GM23338 (cell line): ENCODE data around the gene PABPN1. TPM values are rescaled to one million over a fixed set of nuclear protein-coding genes. Genes with fewer than 3 reads are reported as not detected.

ENCODE experiments used
- ATAC-seq: fragments of 200-7000 bp; cut with Tn5 transposase; 3 replicates; pipeline ENCODE4 v1.9.1; 2020
- DNase-seq: peaks from one replicate; pipeline ENCODE4 v3.0.0-alpha.2; 2015; ENCODE audit warnings: low spot score
- H2AFZ ChIP-seq: fragments of 200-600 bp; sonication (generic); 2 replicates; pipeline ENCODE4 v1.8.0; 2016; ENCODE audit warnings: antibody characterized with exemption, mild to moderate bottlenecking, moderate library complexity
- H3F3A ChIP-seq: fragments of 200-600 bp; sonication (generic); replicated peaks from 2 replicates; pipeline ENCODE4 v1.8.0; 2017; ENCODE audit warnings: antibody characterized with exemption, mixed run types, low read depth
- H3K27ac ChIP-seq: fragments of 200-600 bp; sonication (generic); 2 replicates; pipeline ENCODE4 v1.6.1; 2016; ENCODE audit warnings: low read depth
- H3K27me3 ChIP-seq: fragments of 200-600 bp; sonication (generic); 2 replicates; pipeline ENCODE4 v1.8.0; 2016; ENCODE audit warnings: mild to moderate bottlenecking, mixed run types, moderate library complexity; ENCODE audit not compliant: insufficient read depth
- H3K36me3 ChIP-seq: fragments of 200-600 bp; sonication (generic); 2 replicates; pipeline ENCODE4 v1.8.0; 2016; ENCODE audit warnings: mild to moderate bottlenecking; ENCODE audit not compliant: insufficient read depth
- H3K4me1 ChIP-seq: fragments of 200-600 bp; sonication (generic); 2 replicates; pipeline ENCODE4 v1.8.0; 2016; ENCODE audit warnings: mild to moderate bottlenecking, moderate library complexity; ENCODE audit not compliant: insufficient read depth
- H3K4me2 ChIP-seq: fragments of 200-600 bp; sonication (generic); 2 replicates; pipeline ENCODE4 v1.7.1; 2017; ENCODE audit warnings: mixed run types
- H3K4me3 ChIP-seq: fragments of 200-600 bp; sonication (generic); 2 replicates; pipeline ENCODE4 v1.6.1; 2016; ENCODE audit warnings: mixed run types
- H3K79me2 ChIP-seq: fragments of 200-600 bp; sonication (generic); replicated peaks from 2 replicates; pipeline ENCODE4 v1.8.0; 2017; ENCODE audit warnings: mild to moderate bottlenecking; ENCODE audit not compliant: insufficient read depth
- H3K9me2 ChIP-seq: fragments of 200-600 bp; sonication (generic); 2 replicates; pipeline ENCODE4 v1.8.0; 2017; ENCODE audit not compliant: insufficient read depth
- H4K20me1 ChIP-seq: fragments of 200-600 bp; sonication (generic); replicated peaks from 2 replicates; pipeline ENCODE4 v1.8.0; 2017; ENCODE audit warnings: mild to moderate bottlenecking; ENCODE audit not compliant: insufficient read depth
- H3K27ac Mint-ChIP-seq: 2 replicates; pipeline ENCODE4 v1.8.0; 2020; ENCODE audit warnings: inconsistent platforms, mild to moderate bottlenecking, moderate library complexity, mixed read lengths
- H3K27me3 Mint-ChIP-seq: 3 replicates; pipeline ENCODE4 v1.8.0; 2022; ENCODE audit warnings: low read depth, mild to moderate bottlenecking, moderate library complexity, mixed read lengths, inconsistent platforms; ENCODE audit not compliant: insufficient read depth, poor library complexity
- H3K36me3 Mint-ChIP-seq: 3 replicates; pipeline ENCODE4 v1.8.0; 2021; ENCODE audit warnings: low read depth, mild to moderate bottlenecking, inconsistent platforms, moderate library complexity, mixed read lengths
- H3K4me1 Mint-ChIP-seq: 3 replicates; pipeline ENCODE4 v1.8.0; 2020; ENCODE audit warnings: mild to moderate bottlenecking, inconsistent platforms, mixed read lengths
- H3K4me3 Mint-ChIP-seq: 3 replicates; pipeline ENCODE4 v1.8.0; 2021; ENCODE audit warnings: moderate library complexity, mild to moderate bottlenecking, inconsistent platforms, mixed read lengths
- H3K9me3 Mint-ChIP-seq: 3 replicates; pipeline ENCODE4 v1.8.0; 2020; ENCODE audit warnings: moderate library complexity, mild to moderate bottlenecking, inconsistent platforms, mixed read lengths
- CREB1 ChIP-seq: fragments of 250-450 bp; sonication (Bioruptor Pico); IDR thresholded peaks from 2 replicates; pipeline ENCODE4 v1.5.0; 2020; ENCODE audit warnings: low read depth, mild to moderate bottlenecking, moderate library complexity
- EZH2 ChIP-seq: fragments of 200-600 bp; sonication (generic); IDR thresholded peaks from one replicate; pipeline ENCODE4 v1.8.0; 2017; ENCODE audit warnings: antibody characterized with exemption, mild to moderate bottlenecking, low read depth; ENCODE audit not compliant: unreplicated experiment
- NANOG ChIP-seq: IDR thresholded peaks from 2 replicates; pipeline ENCODE4 v1.6.1; 2016; ENCODE audit warnings: antibody characterized with exemption, borderline replicate concordance
- POLR2AphosphoS5 ChIP-seq: IDR thresholded peaks from 2 replicates; pipeline ENCODE4 v1.6.1; 2016; ENCODE audit warnings: antibody characterized with exemption, low read depth
- STAT1 ChIP-seq: IDR thresholded peaks from one replicate; pipeline ENCODE4 v1.6.1; 2016; ENCODE audit warnings: antibody characterized with exemption; ENCODE audit not compliant: unreplicated experiment
- ZNF331 ChIP-seq: fragments of 250-450 bp; sonication (Bioruptor Pico); IDR thresholded peaks from 2 replicates; pipeline ENCODE4 v1.5.0; 2020; ENCODE audit warnings: low read depth, mild to moderate bottlenecking, moderate library complexity
- polyA plus RNA-seq: library from polyadenylated mRNA; unstranded; fragments of >200 nt; fragmentation: Nextera tagmentation; extraction: Ambion mirVana; gene quantifications from 2 replicates; pipeline ENCODE4 v1.2.1, GENCODE V29; 2016
- total RNA-seq: library from RNA; depleted of rRNA; stranded (reverse); fragments of >200 nt; shearing (Covaris generic); gene quantifications from 2 replicates; pipeline ENCODE4 v1.2.3, GENCODE V29; 2014
- TF ChIP-seq, protein P1 (sequence below): fragments of 250-450 bp; sonication (Bioruptor Pico); IDR thresholded peaks from 2 replicates; pipeline ENCODE4 v1.5.0; 2020; ENCODE audit warnings: mild to moderate bottlenecking, moderate library complexity

PABPN1 gene
- total and polyA plus RNA-seq, 2 experiments from 2014 or later: 116 to 342 TPM

DNA sequence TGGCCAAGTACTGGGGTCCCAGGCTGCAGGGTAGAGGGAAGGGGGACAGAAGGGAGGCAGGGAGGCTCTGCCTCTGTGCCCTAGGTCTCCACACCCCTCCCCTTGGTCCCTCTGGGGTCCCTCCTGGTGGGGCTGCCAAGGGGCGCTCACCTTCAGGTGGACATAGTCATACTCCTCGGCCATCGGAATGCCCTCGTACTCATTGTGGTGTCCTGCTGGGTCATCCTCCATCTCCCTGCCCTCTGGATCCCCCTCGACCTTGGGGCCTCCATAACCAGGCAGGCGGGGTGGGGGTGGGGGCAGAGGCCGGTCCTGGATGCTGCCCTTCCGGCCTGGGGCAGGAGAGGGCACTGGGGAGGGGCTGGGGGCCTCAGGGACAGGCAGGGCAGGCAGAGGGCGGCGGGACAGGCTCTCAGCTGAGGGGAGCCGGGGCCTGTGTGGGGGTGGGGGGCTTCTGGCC, 37.9 kb downstream of the PABPN1 start:
- H3K27ac Mint-ChIP-seq: no peak overlapping the region
- no peak overlapping the region for H2AFZ ChIP-seq
- H3K27me3 ChIP-seq: peaks cover 17% of the 10 kb centered on the region
- no peaks in the 10 kb centered on the region for H3K9me2 ChIP-seq
- no peak for DNase-seq
- no peaks in the 10 kb centered on the region for H3K36me3 ChIP-seq
- H3K36me3 Mint-ChIP-seq: peaks cover 33% of the 10 kb centered on the region
- H3K4me2 ChIP-seq: no peak overlapping the region
- peaks cover 14% of the 10 kb centered on the region for H3K27me3 Mint-ChIP-seq
- H3K4me3 Mint-ChIP-seq: no peak overlapping the region
- peaks cover 30% of the 10 kb centered on the region for H3K4me1 Mint-ChIP-seq
- no peaks in the 10 kb centered on the region; the same call in 2 of the 3 replicates for H3K9me3 Mint-ChIP-seq
- H3K4me3 ChIP-seq: no peak overlapping the region
- H3K27ac ChIP-seq: no peak overlapping the region
- TF ChIP-seq EZH2 (no peak), ZNF331 (no peak), POLR2AphosphoS5 (no peak), STAT1 (no peak), CREB1 (CRISPR knock-in tag) (no peak), NANOG (no peak)
- TF ChIP-seq, protein P1, sequence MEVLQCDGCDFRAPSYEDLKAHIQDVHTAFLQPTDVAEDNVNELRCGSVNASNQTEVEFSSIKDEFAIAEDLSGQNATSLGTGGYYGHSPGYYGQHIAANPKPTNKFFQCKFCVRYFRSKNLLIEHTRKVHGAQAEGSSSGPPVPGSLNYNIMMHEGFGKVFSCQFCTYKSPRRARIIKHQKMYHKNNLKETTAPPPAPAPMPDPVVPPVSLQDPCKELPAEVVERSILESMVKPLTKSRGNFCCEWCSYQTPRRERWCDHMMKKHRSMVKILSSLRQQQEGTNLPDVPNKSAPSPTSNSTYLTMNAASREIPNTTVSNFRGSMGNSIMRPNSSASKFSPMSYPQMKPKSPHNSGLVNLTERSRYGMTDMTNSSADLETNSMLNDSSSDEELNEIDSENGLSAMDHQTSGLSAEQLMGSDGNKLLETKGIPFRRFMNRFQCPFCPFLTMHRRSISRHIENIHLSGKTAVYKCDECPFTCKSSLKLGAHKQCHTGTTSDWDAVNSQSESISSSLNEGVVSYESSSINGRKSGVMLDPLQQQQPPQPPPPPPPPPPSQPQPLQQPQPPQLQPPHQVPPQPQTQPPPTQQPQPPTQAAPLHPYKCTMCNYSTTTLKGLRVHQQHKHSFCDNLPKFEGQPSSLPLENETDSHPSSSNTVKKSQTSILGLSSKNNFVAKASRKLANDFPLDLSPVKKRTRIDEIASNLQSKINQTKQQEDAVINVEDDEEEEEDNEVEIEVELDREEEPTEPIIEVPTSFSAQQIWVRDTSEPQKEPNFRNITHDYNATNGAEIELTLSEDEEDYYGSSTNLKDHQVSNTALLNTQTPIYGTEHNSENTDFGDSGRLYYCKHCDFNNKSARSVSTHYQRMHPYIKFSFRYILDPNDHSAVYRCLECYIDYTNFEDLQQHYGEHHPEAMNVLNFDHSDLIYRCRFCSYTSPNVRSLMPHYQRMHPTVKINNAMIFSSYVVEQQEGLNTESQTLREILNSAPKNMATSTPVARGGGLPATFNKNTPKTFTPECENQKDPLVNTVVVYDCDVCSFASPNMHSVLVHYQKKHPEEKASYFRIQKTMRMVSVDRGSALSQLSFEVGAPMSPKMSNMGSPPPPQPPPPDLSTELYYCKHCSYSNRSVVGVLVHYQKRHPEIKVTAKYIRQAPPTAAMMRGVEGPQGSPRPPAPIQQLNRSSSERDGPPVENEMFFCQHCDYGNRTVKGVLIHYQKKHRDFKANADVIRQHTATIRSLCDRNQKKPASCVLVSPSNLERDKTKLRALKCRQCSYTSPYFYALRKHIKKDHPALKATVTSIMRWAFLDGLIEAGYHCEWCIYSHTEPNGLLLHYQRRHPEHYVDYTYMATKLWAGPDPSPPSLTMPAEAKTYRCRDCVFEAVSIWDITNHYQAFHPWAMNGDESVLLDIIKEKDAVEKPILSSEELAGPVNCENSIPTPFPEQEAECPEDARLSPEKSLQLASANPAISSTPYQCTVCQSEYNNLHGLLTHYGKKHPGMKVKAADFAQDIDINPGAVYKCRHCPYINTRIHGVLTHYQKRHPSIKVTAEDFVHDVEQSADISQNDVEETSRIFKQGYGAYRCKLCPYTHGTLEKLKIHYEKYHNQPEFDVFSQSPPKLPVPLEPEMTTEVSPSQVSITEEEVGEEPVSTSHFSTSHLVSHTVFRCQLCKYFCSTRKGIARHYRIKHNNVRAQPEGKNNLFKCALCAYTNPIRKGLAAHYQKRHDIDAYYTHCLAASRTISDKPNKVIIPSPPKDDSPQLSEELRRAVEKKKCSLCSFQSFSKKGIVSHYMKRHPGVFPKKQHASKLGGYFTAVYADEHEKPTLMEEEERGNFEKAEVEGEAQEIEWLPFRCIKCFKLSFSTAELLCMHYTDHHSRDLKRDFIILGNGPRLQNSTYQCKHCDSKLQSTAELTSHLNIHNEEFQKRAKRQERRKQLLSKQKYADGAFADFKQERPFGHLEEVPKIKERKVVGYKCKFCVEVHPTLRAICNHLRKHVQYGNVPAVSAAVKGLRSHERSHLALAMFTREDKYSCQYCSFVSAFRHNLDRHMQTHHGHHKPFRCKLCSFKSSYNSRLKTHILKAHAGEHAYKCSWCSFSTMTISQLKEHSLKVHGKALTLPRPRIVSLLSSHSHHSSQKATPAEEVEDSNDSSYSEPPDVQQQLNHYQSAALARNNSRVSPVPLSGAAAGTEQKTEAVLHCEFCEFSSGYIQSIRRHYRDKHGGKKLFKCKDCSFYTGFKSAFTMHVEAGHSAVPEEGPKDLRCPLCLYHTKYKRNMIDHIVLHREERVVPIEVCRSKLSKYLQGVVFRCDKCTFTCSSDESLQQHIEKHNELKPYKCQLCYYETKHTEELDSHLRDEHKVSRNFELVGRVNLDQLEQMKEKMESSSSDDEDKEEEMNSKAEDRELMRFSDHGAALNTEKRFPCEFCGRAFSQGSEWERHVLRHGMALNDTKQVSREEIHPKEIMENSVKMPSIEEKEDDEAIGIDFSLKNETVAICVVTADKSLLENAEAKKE (CRISPR knock-in tag): no peak
- H4K20me1 ChIP-seq: peaks cover 3% of the 10 kb centered on the region; the same call in 1 of the 2 replicates
- no peaks in the 10 kb centered on the region for H3K79me2 ChIP-seq
- peaks cover 18% of the 10 kb centered on the region for H3K4me1 ChIP-seq
- ATAC-seq: no peak
- peaks cover 8% of the 10 kb centered on the region; the same call in 1 of the 2 replicates for H3F3A ChIP-seq
